ENCODE results near the gene TCP11X2. TPM values are rescaled to one million over a fixed set of nuclear protein-coding genes. Genes with fewer than 3 reads are reported as not detected.
A peak's percentile ranks its signal among the peaks of the same experiment; 100 is the strongest.
"Not testable (repeated sequence)": the region's sequence is repeated elsewhere in the genome, so short reads cannot be mapped to it uniquely, and the experiment has no call there.

Gene TCP11X2
- total RNA-seq, 1 experiment from 2014 or later = not detected

- no peak overlapping the region for H3K4me2 ChIP-seq (ENCODE audit: low read length)
- no peaks in the 10 kb centered on the region for H3K4me1 ChIP-seq (ENCODE audit: insufficient read depth, low read length)
- peaks cover 39% of the 10 kb centered on the region for H3K27me3 ChIP-seq (ENCODE audit: low read length)
- H4K20me1 ChIP-seq (ENCODE audit: low read length) = no peaks in the 10 kb centered on the region
- H3K36me3 ChIP-seq (ENCODE audit: low read depth, low read length) = no peaks in the 10 kb centered on the region
- no TSS peak for BruUV-seq (replicated peaks)
- CTCF ChIA-PET = no interaction called here
- DNase-seq (no peak), ATAC-seq (no peak)
- POLR2A ChIA-PET (ENCODE audit: unreplicated experiment) = no interaction called here
- no peaks in the 10 kb centered on the region for H3K9me2 ChIP-seq (replicated peaks; ENCODE audit: low read length)
- H2AFZ ChIP-seq (ENCODE audit: low read length) = no peak overlapping the region
- H3K9me3 ChIP-seq (ENCODE audit: low read length) = no peaks in the 10 kb centered on the region
- no peak for TF ChIP-seq CTCF (conservative IDR thresholded peaks at IDR 0.05; ENCODE audit: low read depth, low read length)
- TF ChIP-seq EZH2phosphoT487 (IDR thresholded peaks at IDR 0.05; ENCODE audit: borderline replicate concordance, low read length) = no peak
- no peak for TF ChIP-seq EZH2 (IDR thresholded peaks at IDR 0.05; ENCODE audit: low read length, unreplicated experiment)
- no peak overlapping the region for H3K9ac ChIP-seq (ENCODE audit: low read length)
- no peak overlapping the region for H3K4me3 ChIP-seq (ENCODE audit: low read length)
- intact Hi-C loops (cut with micrococcal nuclease) = no loop called here
- H3F3A ChIP-seq (ENCODE audit: low read length, unreplicated experiment) = no peaks in the 10 kb centered on the region
- H3K27ac ChIP-seq (ENCODE audit: low read length) = no peak overlapping the region
- no peaks in the 10 kb centered on the region for H3K79me2 ChIP-seq (ENCODE audit: low read length)
These were observed 42.9 kb upstream of the TCP11X2 start for GRCh38 chrX:102514536-102514935.

- CTCF ChIA-PET = no interaction called here
- Histone ChIP-seq H3K9me2 (replicated peaks; ENCODE audit: low read length) (no peaks in the 10 kb centered on the region), H3K9me3 (ENCODE audit: low read length) (no peaks in the 10 kb centered on the region), H3K27ac (ENCODE audit: low read length) (no peak overlapping the region), H3K9ac (ENCODE audit: low read length) (no peak overlapping the region), H3K4me1 (ENCODE audit: insufficient read depth, low read length) (no peaks in the 10 kb centered on the region), H3K79me2 (ENCODE audit: low read length) (no peaks in the 10 kb centered on the region), H3K4me3 (ENCODE audit: low read length) (no peak overlapping the region), H3K4me2 (ENCODE audit: low read length) (no peak overlapping the region), H3K27me3 (ENCODE audit: low read length) (no peaks in the 10 kb centered on the region), H4K20me1 (ENCODE audit: low read length) (no peaks in the 10 kb centered on the region), H3F3A (ENCODE audit: low read length, unreplicated experiment) (no peaks in the 10 kb centered on the region), H3K36me3 (ENCODE audit: low read depth, low read length) (no peaks in the 10 kb centered on the region), H2AFZ (ENCODE audit: low read length) (no peak overlapping the region)
- BruUV-seq (replicated peaks) = no TSS peak
- ATAC-seq = no peak
- no peak for DNase-seq
- POLR2A ChIA-PET (ENCODE audit: unreplicated experiment) = no interaction called here
- intact Hi-C loops (cut with micrococcal nuclease) = no loop called here
- TF ChIP-seq EZH2 (IDR thresholded peaks at IDR 0.05; ENCODE audit: low read length, unreplicated experiment) (no peak), EZH2phosphoT487 (IDR thresholded peaks at IDR 0.05; ENCODE audit: borderline replicate concordance, low read length) (no peak), CTCF (conservative IDR thresholded peaks at IDR 0.05; ENCODE audit: low read depth, low read length) (no peak)
These were observed 27.1 kb upstream of the TCP11X2 start for GRCh38 chrX:102498732-102499131.

GRCh38 chrX:102491766-102492165 is 20.2 kb upstream of the TCP11X2 start:
- H3K9me3 ChIP-seq (ENCODE audit: low read length) = no peaks in the 10 kb centered on the region
- BruUV-seq (replicated peaks) = no TSS peak
- H4K20me1 ChIP-seq (ENCODE audit: low read length) = no peaks in the 10 kb centered on the region
- H3K4me2 ChIP-seq (ENCODE audit: low read length) = no peak overlapping the region
- H2AFZ ChIP-seq (ENCODE audit: low read length) = no peak overlapping the region
- intact Hi-C loops (cut with micrococcal nuclease) = no loop called here
- H3K27ac ChIP-seq (ENCODE audit: low read length) = no peak overlapping the region
- no peaks in the 10 kb centered on the region for H3K36me3 ChIP-seq (ENCODE audit: low read depth, low read length)
- no peak overlapping the region for H3K9ac ChIP-seq (ENCODE audit: low read length)
- no peaks in the 10 kb centered on the region for H3K9me2 ChIP-seq (replicated peaks; ENCODE audit: low read length)
- ATAC-seq (no peak), DNase-seq (no peak)
- no peaks in the 10 kb centered on the region for H3K79me2 ChIP-seq (ENCODE audit: low read length)
- TF ChIP-seq EZH2 (IDR thresholded peaks at IDR 0.05; ENCODE audit: low read length, unreplicated experiment) = no peak
- no peak for TF ChIP-seq EZH2phosphoT487 (IDR thresholded peaks at IDR 0.05; ENCODE audit: borderline replicate concordance, low read length)
- no peak for TF ChIP-seq CTCF (conservative IDR thresholded peaks at IDR 0.05; ENCODE audit: low read depth, low read length)
- CTCF ChIA-PET = no interaction called here
- POLR2A ChIA-PET (ENCODE audit: unreplicated experiment) = no interaction called here
- H3K27me3 ChIP-seq (ENCODE audit: low read length) = no peaks in the 10 kb centered on the region
- H3K4me3 ChIP-seq (ENCODE audit: low read length) = no peak overlapping the region
- H3K4me1 ChIP-seq (ENCODE audit: insufficient read depth, low read length) = no peaks in the 10 kb centered on the region
- no peaks in the 10 kb centered on the region for H3F3A ChIP-seq (ENCODE audit: low read length, unreplicated experiment)

- H3K79me2 ChIP-seq (ENCODE audit: low read length); BruUV-seq (replicated peaks); CTCF ChIA-PET; H4K20me1 ChIP-seq (ENCODE audit: low read length); intact Hi-C loops (cut with micrococcal nuclease); H3K27ac ChIP-seq (ENCODE audit: low read length); H3K4me1 ChIP-seq (ENCODE audit: insufficient read depth, low read length); H2AFZ ChIP-seq (ENCODE audit: low read length); H3K9me3 ChIP-seq (ENCODE audit: low read length); DNase-seq; H3K36me3 ChIP-seq (ENCODE audit: low read depth, low read length); H3K9ac ChIP-seq (ENCODE audit: low read length); H3K9me2 ChIP-seq (replicated peaks; ENCODE audit: low read length); H3K4me2 ChIP-seq (ENCODE audit: low read length); POLR2A ChIA-PET (ENCODE audit: unreplicated experiment); H3K4me3 ChIP-seq (ENCODE audit: low read length); H3K27me3 ChIP-seq (ENCODE audit: low read length); H3F3A ChIP-seq (ENCODE audit: low read length, unreplicated experiment): not testable (repeated sequence)
- peak; percentile 77 for ATAC-seq
These were observed 7.2 kb upstream of the TCP11X2 start for GRCh38 chrX:102478765-102479164.

GRCh38 chrX:102470215-102470614 is 1.4 kb downstream of the TCP11X2 start:
- H3K4me1 ChIP-seq (ENCODE audit: insufficient read depth, low read length); H3K9me3 ChIP-seq (ENCODE audit: low read length); BruUV-seq (replicated peaks); H2AFZ ChIP-seq (ENCODE audit: low read length); H3K9ac ChIP-seq (ENCODE audit: low read length); H4K20me1 ChIP-seq (ENCODE audit: low read length); intact Hi-C loops (cut with micrococcal nuclease); H3K9me2 ChIP-seq (replicated peaks; ENCODE audit: low read length); H3K4me3 ChIP-seq (ENCODE audit: low read length); H3K27me3 ChIP-seq (ENCODE audit: low read length); DNase-seq; H3K27ac ChIP-seq (ENCODE audit: low read length); H3K4me2 ChIP-seq (ENCODE audit: low read length); H3K79me2 ChIP-seq (ENCODE audit: low read length); H3F3A ChIP-seq (ENCODE audit: low read length, unreplicated experiment); CTCF ChIA-PET; H3K36me3 ChIP-seq (ENCODE audit: low read depth, low read length); POLR2A ChIA-PET (ENCODE audit: unreplicated experiment): not testable (repeated sequence)
- ATAC-seq = 0 out of 2 replicates have a peak, but pooled peaks have one; percentile 59
